Liver (tissue), 3 donors: ENCODE results near the gene RAB30.

Experiments used
- CTCF ChIP-seq: fragments of 150-350 bp; IDR thresholded peaks from 2 replicates; pipeline ENCODE4 v1.5.1; 2017; ENCODE audit warnings: improper control_type of control experiment, low read depth, low read length; ENCODE audit not compliant: missing input control
- RAD21 ChIP-seq, 2 donors: IDR thresholded peaks; 2 replicates each; pipeline ENCODE4 v1.6.1; 2016; ENCODE audit warnings: antibody characterized with exemption in 2 of 2, mild to moderate bottlenecking in 2 of 2
- REST ChIP-seq: IDR thresholded peaks from 2 replicates; pipeline ENCODE4 v1.6.1; 2016; ENCODE audit warnings: antibody characterized with exemption, mild to moderate bottlenecking
- donor health status: healthy.
- donor health status: healthy.

- TF ChIP-seq CTCF (no peak), REST (no peak), RAD21 (IDR thresholded peaks at IDR 0.05) (no peak)
Measured at GRCh38 chr11:83036701-83037100, 35.0 kb downstream of the RAB30 start.
